Fibroblast of mammary gland (primary cell): ENCODE data around the gene HOATZ.
A peak's percentile ranks its signal among the peaks of the same experiment; 100 is the strongest.

Experiments
- DNase-seq: peaks from one replicate; pipeline ENCODE4 v3.0.0-alpha.2; 2010; ENCODE audit warnings: low read depth
- H3K4me3 ChIP-seq: 2 replicates; pipeline ENCODE4 v1.5.1; 2011; ENCODE audit warnings: low read depth, mild to moderate bottlenecking, low read length, moderate library complexity; ENCODE audit not compliant: control insufficient read depth
- TF ChIP-seq, protein P1 (sequence below): conservative IDR thresholded peaks from 2 replicates; pipeline ENCODE4 v1.5.1; 2011; ENCODE audit warnings: low read depth, low read length, inconsistent platforms; ENCODE audit not compliant: control insufficient read depth, insufficient read depth

Gene HOATZ

DNA sequence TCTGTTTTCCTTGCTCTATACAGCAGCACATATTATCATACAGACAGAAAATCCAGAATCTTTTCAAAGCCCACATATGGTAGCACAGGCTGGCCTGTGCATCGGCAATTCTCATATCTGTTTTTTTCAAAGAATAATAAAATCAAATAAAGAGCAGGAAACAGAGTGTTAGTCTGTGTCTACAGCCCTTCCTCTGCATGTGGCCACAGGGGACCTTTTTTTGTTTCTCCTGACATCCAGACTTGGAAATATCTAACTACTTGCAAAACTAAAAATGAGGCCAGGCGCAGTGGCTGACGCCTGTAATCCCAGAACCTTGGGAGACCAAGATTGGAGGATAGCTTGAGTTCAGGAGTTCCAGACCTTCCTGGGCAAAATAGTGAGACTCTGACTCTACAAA lies 46.2 kb downstream of the HOATZ start:
- H3K4me3 ChIP-seq: no peak overlapping the region
- TF ChIP-seq, protein P1, sequence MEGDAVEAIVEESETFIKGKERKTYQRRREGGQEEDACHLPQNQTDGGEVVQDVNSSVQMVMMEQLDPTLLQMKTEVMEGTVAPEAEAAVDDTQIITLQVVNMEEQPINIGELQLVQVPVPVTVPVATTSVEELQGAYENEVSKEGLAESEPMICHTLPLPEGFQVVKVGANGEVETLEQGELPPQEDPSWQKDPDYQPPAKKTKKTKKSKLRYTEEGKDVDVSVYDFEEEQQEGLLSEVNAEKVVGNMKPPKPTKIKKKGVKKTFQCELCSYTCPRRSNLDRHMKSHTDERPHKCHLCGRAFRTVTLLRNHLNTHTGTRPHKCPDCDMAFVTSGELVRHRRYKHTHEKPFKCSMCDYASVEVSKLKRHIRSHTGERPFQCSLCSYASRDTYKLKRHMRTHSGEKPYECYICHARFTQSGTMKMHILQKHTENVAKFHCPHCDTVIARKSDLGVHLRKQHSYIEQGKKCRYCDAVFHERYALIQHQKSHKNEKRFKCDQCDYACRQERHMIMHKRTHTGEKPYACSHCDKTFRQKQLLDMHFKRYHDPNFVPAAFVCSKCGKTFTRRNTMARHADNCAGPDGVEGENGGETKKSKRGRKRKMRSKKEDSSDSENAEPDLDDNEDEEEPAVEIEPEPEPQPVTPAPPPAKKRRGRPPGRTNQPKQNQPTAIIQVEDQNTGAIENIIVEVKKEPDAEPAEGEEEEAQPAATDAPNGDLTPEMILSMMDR: no peak
- no peak for DNase-seq

- no peak for DNase-seq
- TF ChIP-seq, protein P1: no peak
- no peak overlapping the region for H3K4me3 ChIP-seq
These were observed 46.7 kb downstream of the HOATZ start for GRCh38 chr11:111561306-111561705.

DNA sequence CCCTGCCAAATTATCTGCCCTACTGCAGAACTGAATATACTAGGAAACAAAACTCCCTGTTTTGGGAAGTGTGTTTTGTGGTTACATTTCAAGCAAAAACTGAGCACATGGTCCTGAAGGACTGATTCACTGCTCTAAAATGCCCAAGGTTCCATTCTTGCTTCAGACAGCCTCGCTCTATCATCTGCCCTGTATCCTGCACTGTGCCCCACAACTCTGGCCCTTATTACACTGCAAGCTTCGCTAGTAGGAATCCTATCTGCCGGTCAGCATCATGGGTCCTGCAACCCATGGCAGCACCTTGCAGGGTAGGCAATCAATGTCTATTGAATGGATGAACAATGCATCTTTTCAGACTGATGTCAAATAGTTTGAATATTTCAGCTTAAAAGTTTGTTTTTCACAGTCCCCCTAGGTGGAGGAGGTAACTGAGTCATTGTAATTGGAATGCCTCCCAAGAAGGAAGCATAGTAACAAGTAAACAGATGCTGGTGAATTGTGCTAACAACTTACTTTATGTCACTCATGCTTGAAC lies 47.3 kb downstream of the HOATZ start:
- DNase-seq: peak; percentile 90
- TF ChIP-seq, protein P1: no peak
- H3K4me3 ChIP-seq: no peak overlapping the region

DNA sequence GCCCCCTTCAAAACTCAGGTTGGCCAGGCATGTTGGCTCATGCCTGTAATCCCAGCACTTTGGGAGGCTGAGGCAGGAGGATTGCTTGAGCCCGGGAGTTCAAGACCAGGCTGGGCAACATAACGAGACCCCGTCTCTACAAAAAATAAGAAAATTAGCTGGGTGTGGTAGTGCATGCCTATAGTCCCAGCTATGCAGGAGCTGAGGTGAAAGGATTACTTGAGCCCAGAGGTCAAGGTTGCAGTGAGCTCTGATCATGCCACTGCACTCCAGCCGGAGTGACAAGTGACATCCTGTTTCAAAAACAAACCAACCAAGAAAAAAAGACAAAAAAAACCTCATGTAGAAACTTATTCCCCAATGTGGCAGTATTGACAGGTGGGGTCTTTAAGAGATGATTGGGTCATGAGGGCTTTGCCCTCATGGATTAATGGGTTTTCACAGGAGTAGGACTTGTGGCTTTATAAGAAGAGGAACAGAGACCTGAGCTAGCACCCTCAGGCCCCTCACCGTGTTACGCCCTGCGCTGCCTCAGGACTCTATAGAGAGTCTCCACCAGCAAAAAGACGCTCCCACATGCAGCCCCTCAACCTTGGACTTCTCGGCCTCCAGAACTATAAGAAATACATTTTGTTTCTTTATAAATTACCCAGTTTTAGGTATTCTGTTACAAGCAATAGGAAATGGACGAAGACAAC lies 48.3 kb downstream of the HOATZ start:
- no peak for DNase-seq
- TF ChIP-seq, protein P1: no peak
- no peak overlapping the region for H3K4me3 ChIP-seq

DNA sequence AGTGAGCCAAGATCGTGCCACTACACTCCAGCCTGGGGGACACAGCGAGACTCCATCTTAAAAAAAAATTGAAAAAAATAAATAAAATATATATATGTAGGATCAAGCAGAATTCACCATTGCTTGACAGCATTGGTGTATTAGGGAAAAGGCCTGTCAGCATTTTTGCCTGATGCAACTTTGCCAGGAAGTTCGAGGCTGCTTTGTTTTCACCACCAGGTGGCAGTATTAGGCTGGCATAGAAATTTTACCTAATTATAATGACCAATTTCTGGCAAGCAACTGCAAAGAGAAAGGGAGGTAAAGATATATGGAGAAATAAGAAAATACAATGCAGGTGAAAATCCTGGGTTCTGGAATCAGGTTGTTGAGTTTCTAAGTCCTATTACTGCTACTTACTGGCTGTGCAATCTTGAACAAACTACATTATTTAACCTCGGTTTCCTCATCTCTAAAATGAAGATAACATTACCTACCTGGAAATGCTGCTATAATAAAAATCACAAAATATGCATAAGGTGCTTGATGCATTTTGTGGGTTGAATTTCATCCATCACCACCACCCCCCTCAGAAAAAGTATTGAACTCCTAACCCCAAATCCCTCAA lies 50.6 kb downstream of the HOATZ start:
- TF ChIP-seq, protein P1: peak; percentile 89
- no peak overlapping the region for H3K4me3 ChIP-seq
- peak; percentile 78 for DNase-seq

- no peak overlapping the region for H3K4me3 ChIP-seq
- no peak for DNase-seq
- TF ChIP-seq, protein P1: no peak
These were observed 51.7 kb downstream of the HOATZ start for GRCh38 chr11:111566324-111566723.
